ENCODE measurements around the gene NDUFV1. TPM values are rescaled to one million over a fixed set of nuclear protein-coding genes. Genes with fewer than 3 reads are reported as not detected.
"Not testable (repeated sequence)": the region's sequence is repeated elsewhere in the genome, so short reads cannot be mapped to it uniquely, and the experiment has no call there.

NDUFV1 gene
- polyA plus RNA-seq, 3 donors, result 71.6 to 174 (median 72.1) TPM

DNA sequence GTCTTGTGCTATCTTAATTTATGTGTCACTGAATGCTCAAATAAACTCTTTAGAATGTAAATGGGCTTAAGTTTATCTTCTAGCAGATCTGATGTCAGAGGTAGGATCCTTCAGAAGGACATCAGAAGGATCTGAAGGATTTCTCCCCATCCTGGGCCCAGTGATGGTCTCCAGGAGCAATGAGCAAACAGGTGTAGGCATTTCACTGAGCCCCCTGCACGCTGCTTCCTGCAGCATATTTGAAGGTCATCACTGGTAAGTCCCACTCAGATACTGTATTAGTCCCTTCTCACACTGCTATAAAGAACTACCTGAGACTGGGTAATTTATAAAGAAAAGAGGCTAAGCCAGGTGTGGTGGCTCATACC is 18.6 kb upstream of the NDUFV1 start:
- WGBS (ENCODE audit: insufficient coverage), result no CpG with 5 or more reads among the region's 1 CpG

DNA sequence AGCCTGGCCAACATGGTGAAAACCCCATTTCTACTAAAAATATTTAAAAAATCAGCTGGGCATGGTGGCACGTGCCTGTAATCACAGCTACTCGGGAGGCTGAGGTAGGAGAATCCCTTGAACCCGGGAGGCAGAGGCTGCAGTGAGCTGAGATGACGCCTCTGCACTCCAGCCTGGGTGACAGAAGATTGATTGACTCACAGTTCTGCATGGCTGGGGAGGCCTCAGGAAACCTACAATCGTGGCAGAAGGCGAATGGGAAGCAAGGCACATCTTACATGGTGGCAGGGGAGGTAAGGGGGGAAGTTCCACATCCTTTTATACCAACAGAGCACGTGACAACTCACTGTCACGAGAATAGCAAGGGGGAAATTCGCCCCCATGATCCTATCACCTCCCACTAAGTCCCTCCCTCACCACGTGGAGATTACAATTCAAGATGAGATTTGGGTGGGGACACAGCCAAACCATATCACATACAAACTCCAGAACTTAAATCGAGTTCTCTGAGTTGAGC is 17.8 kb upstream of the NDUFV1 start:
- Histone ChIP-seq H3K79me2 (ENCODE audit: insufficient read depth, low read length) (peaks cover 23% of the 10 kb centered on the region), H3K36me3 (replicated peaks in 1 of 2; ENCODE audit: control insufficient read depth in 1 of 2, insufficient read depth in 2 of 2, low read length in 2 of 2) (peaks cover 18 to 30% of the 10 kb centered on the region in 2 donors), H4K20me1 (ENCODE audit: insufficient read depth, low read length) (peaks cover 28% of the 10 kb centered on the region), H3K4me1 (ENCODE audit: control insufficient read depth in 1 of 2, insufficient read depth in 2 of 2, low read length in 2 of 2) (peaks cover 66 to 70% of the 10 kb centered on the region in 2 donors)
- H3K27me3 Mint-ChIP-seq (ENCODE audit: low read depth in 3 of 3); H3K9me3 ChIP-seq (replicated peaks in 1 of 2; ENCODE audit: control insufficient read depth in 1 of 2, insufficient read depth in 1 of 2, low read length in 2 of 2); H3K27me3 ChIP-seq (ENCODE audit: control insufficient read depth in 2 of 2, insufficient read depth in 2 of 2, low read length in 2 of 2); intact Hi-C loops (cut with micrococcal nuclease); H3K27ac ChIP-seq (ENCODE audit: low read depth in 1 of 2, low read length in 2 of 2); H3K4me2 ChIP-seq (replicated peaks; ENCODE audit: extremely low read depth, low read length, poor library complexity, severe bottlenecking); H2AFZ ChIP-seq (ENCODE audit: insufficient read depth, low read depth, low read length, poor library complexity, severe bottlenecking); H3K9ac ChIP-seq (ENCODE audit: insufficient read depth, low read length, poor library complexity, severe bottlenecking); H3K4me3 Mint-ChIP-seq; H3K4me3 ChIP-seq (replicated peaks in 1 of 3; ENCODE audit: low read depth in 2 of 3, low read length in 3 of 3): not testable (repeated sequence)
- Mint-ChIP-seq H3K9me3 (peaks cover 0 to 13% (median 3%) of the 10 kb centered on the region in 7 donors), H3K4me1 (peaks cover 58% of the 10 kb centered on the region), H3K36me3 (peaks cover 42 to 45% of the 10 kb centered on the region in 2 donors), H3K27ac (peak overlapping the region in 4 of 7 donors; percentile 35 to 65 (median 45))
- DNase-seq, result peak in 2 of 3 donors; percentile 23 to 61
- 95% methylated on average over 4 of the region's 11 CpGs for WGBS (ENCODE audit: insufficient coverage)

More for the DNA sequence above, 18.6 kb upstream of the NDUFV1 start:
- peaks cover 42 to 45% of the 10 kb centered on the region in 2 donors for H3K36me3 Mint-ChIP-seq
- Histone ChIP-seq H3K4me2 (replicated peaks; ENCODE audit: extremely low read depth, low read length, poor library complexity, severe bottlenecking) (peak overlapping the region; percentile 19), H4K20me1 (ENCODE audit: insufficient read depth, low read length) (peaks cover 28% of the 10 kb centered on the region), H3K27me3 (ENCODE audit: control insufficient read depth in 2 of 2, insufficient read depth in 2 of 2, low read length in 2 of 2) (no peaks in the 10 kb centered on the region), H3K4me1 (ENCODE audit: control insufficient read depth in 1 of 2, insufficient read depth in 2 of 2, low read length in 2 of 2) (peaks cover 66 to 73% of the 10 kb centered on the region in 2 donors), H3K27ac (ENCODE audit: low read depth in 1 of 2, low read length in 2 of 2) (peak overlapping the region; percentile 78 to 89), H3K9ac (ENCODE audit: insufficient read depth, low read length, poor library complexity, severe bottlenecking) (no peak overlapping the region), H3K4me3 (replicated peaks in 1 of 3; ENCODE audit: low read depth in 2 of 3, low read length in 3 of 3) (no peak overlapping the region), H3K36me3 (replicated peaks in 1 of 2; ENCODE audit: control insufficient read depth in 1 of 2, insufficient read depth in 2 of 2, low read length in 2 of 2) (peaks cover 18 to 30% of the 10 kb centered on the region in 2 donors), H3K9me3 (replicated peaks in 1 of 2; ENCODE audit: control insufficient read depth in 1 of 2, insufficient read depth in 1 of 2, low read length in 2 of 2) (peaks cover 0 to 2% of the 10 kb centered on the region in 2 donors), H3K79me2 (ENCODE audit: insufficient read depth, low read length) (peaks cover 23% of the 10 kb centered on the region), H2AFZ (ENCODE audit: insufficient read depth, low read depth, low read length, poor library complexity, severe bottlenecking) (no peak overlapping the region)
- peaks cover 0 to 4% (median 2%) of the 10 kb centered on the region in 3 donors for H3K27me3 Mint-ChIP-seq (ENCODE audit: low read depth in 3 of 3)
- H3K4me1 Mint-ChIP-seq, result peaks cover 61% of the 10 kb centered on the region
- intact Hi-C loops (cut with micrococcal nuclease), result no loop called here
- no peak for DNase-seq
- no peak for TF ChIP-seq CTCF (IDR thresholded peaks at IDR 0.05)
- H3K4me3 Mint-ChIP-seq, result peak overlapping the region in 1 of 2 donors; percentile 71
- peak overlapping the region; percentile 87 to 97 (median 93) for H3K27ac Mint-ChIP-seq
- H3K9me3 Mint-ChIP-seq, result peaks cover 0 to 13% (median 3%) of the 10 kb centered on the region in 7 donors
